Muscle of leg (tissue), 11 donors: ENCODE measurements around the gene RAD50. TPM values are rescaled to one million over a fixed set of nuclear protein-coding genes. Genes with fewer than 3 reads are reported as not detected.
A peak's percentile ranks its signal among the peaks of the same experiment; 100 is the strongest.

Experiments used
- DNase-seq: peaks from one replicate; pipeline ENCODE4 v3.0.0; 2013
- H3K27ac ChIP-seq: one replicate; pipeline ENCODE4 v1.5.1; 2013; ENCODE audit warnings: mild to moderate bottlenecking, low read length, control low read depth
- H3K27me3 ChIP-seq: one replicate; pipeline ENCODE4 v1.6.1; 2013; ENCODE audit warnings: low read length; ENCODE audit not compliant: control insufficient read depth, insufficient read depth
- H3K36me3 ChIP-seq: one replicate; pipeline ENCODE4 v1.6.1; 2013; ENCODE audit warnings: low read length; ENCODE audit not compliant: control insufficient read depth, insufficient read depth
- H3K4me1 ChIP-seq: one replicate; pipeline ENCODE4 v1.6.1; 2013; ENCODE audit warnings: low read length; ENCODE audit not compliant: control insufficient read depth, insufficient read depth
- H3K4me3 ChIP-seq: one replicate; pipeline ENCODE4 v1.5.1; 2013; ENCODE audit warnings: low read length, control low read depth
- H3K9me3 ChIP-seq: replicated peaks from 2 replicates; pipeline ENCODE4 v1.6.1; 2013; ENCODE audit warnings: low read depth, low read length; ENCODE audit not compliant: control insufficient read depth
- WGBS: methylation state at CpG from one replicate; pipeline ENCODE4 v1.1.5; 2013; ENCODE audit warnings: missing lambda C conversion rate; ENCODE audit not compliant: insufficient coverage; 5-methylcytosine and 5-hydroxymethylcytosine counted together
- polyA plus RNA-seq, 8 donors: library from polyadenylated mRNA; unstranded; fragments of 120-200 nt; gene quantifications; one replicate each; pipeline versions ENCODE4 v1.2.1 to v1.2.3, GENCODE V29; 2013; ENCODE audit warnings: inconsistent platforms in 1 of 8, low replicate concordance in 1 of 8; ENCODE audit not compliant: insufficient read length in 8 of 8, insufficient read depth in 1 of 8
- total RNA-seq: library from RNA; stranded (reverse); fragments of 120-200 nt; gene quantifications from one replicate; pipeline ENCODE4 v1.2.4, GENCODE V29; 2013

Gene RAD50
- total and polyA plus RNA-seq, 9 donors, result 14.1 to 29.1 (median 22.1) TPM

GRCh38 chr5:132644177-132644576 lies 87.4 kb downstream of the RAD50 start:
- H3K4me1 ChIP-seq, result no peaks in the 10 kb centered on the region
- no peak overlapping the region for H3K27ac ChIP-seq
- no peak for DNase-seq
- H3K4me3 ChIP-seq, result no peak overlapping the region
- peaks cover 13% of the 10 kb centered on the region for H3K9me3 ChIP-seq
- H3K27me3 ChIP-seq, result no peaks in the 10 kb centered on the region
- peaks cover 34% of the 10 kb centered on the region for H3K36me3 ChIP-seq

GRCh38 chr5:132646583-132647266 lies 89.9 kb downstream of the RAD50 start:
- H3K27me3 ChIP-seq, result no peaks in the 10 kb centered on the region
- no peak overlapping the region for H3K4me3 ChIP-seq
- H3K36me3 ChIP-seq, result peaks cover 13% of the 10 kb centered on the region
- no peak overlapping the region for H3K27ac ChIP-seq
- no peak for DNase-seq
- 100% methylated on average over 2 of the region's 11 CpGs for WGBS
- peaks cover 13% of the 10 kb centered on the region for H3K9me3 ChIP-seq
- no peaks in the 10 kb centered on the region for H3K4me1 ChIP-seq

GRCh38 chr5:132647473-132647872 lies 90.7 kb downstream of the RAD50 start:
- Histone ChIP-seq H3K36me3 (peaks cover 7% of the 10 kb centered on the region), H3K9me3 (peaks cover 13% of the 10 kb centered on the region), H3K4me3 (no peak overlapping the region), H3K27me3 (no peaks in the 10 kb centered on the region), H3K4me1 (no peaks in the 10 kb centered on the region), H3K27ac (no peak overlapping the region)
- DNase-seq, result no peak
- 86% methylated on average over 2 of the region's 2 CpGs for WGBS

GRCh38 chr5:132648355-132648754 lies 91.6 kb downstream of the RAD50 start:
- Histone ChIP-seq H3K9me3 (peaks cover 13% of the 10 kb centered on the region), H3K27ac (no peak overlapping the region), H3K36me3 (peaks cover under 1% of the 10 kb centered on the region), H3K27me3 (no peaks in the 10 kb centered on the region), H3K4me3 (no peak overlapping the region), H3K4me1 (no peaks in the 10 kb centered on the region)
- DNase-seq, result no peak
- no CpG with 5 or more reads among the region's 1 CpG for WGBS

- peaks cover 27% of the 10 kb centered on the region for H3K27me3 ChIP-seq
- no peak for DNase-seq
- no peak overlapping the region for H3K4me3 ChIP-seq
- H3K4me1 ChIP-seq, result peaks cover 10% of the 10 kb centered on the region
- no peaks in the 10 kb centered on the region for H3K36me3 ChIP-seq
- WGBS, result 94% methylated on average over 2 of the region's 4 CpGs
- peaks cover 13% of the 10 kb centered on the region for H3K9me3 ChIP-seq
- no peak overlapping the region for H3K27ac ChIP-seq
These were observed 95.2 kb downstream of the RAD50 start for GRCh38 chr5:132651838-132652469.

- DNase-seq, result peak; percentile 38
- H3K9me3 ChIP-seq, result no peaks in the 10 kb centered on the region
- no peak overlapping the region for H3K4me3 ChIP-seq
- WGBS, result 0% methylated on average over 1 of the region's 7 CpGs
- no peaks in the 10 kb centered on the region for H3K36me3 ChIP-seq
- peaks cover 35% of the 10 kb centered on the region for H3K27me3 ChIP-seq
- no peak overlapping the region for H3K27ac ChIP-seq
- peaks cover 11% of the 10 kb centered on the region for H3K4me1 ChIP-seq
These were observed 96.9 kb downstream of the RAD50 start for GRCh38 chr5:132653716-132654115.

GRCh38 chr5:132655821-132656773 lies 99.3 kb downstream of the RAD50 start:
- WGBS, result under 1% methylated on average over 67 of the region's 92 CpGs
- H3K4me1 ChIP-seq, result peaks cover 11% of the 10 kb centered on the region
- no peak overlapping the region for H3K27ac ChIP-seq
- peak; percentile 28 for DNase-seq
- H3K9me3 ChIP-seq, result no peaks in the 10 kb centered on the region
- peak overlapping the region; percentile 13 for H3K4me3 ChIP-seq
- H3K27me3 ChIP-seq, result peaks cover 35% of the 10 kb centered on the region
- no peaks in the 10 kb centered on the region for H3K36me3 ChIP-seq

GRCh38 chr5:132656774-132657355 lies 100.1 kb downstream of the RAD50 start:
- Histone ChIP-seq H3K27me3 (peaks cover 35% of the 10 kb centered on the region), H3K27ac (no peak overlapping the region), H3K4me3 (peak overlapping the region; percentile 13), H3K36me3 (no peaks in the 10 kb centered on the region), H3K9me3 (no peaks in the 10 kb centered on the region), H3K4me1 (peaks cover 11% of the 10 kb centered on the region)
- DNase-seq, result no peak
- WGBS, result 47% methylated on average over 5 of the region's 12 CpGs

GRCh38 chr5:132657676-132658380 lies 101.1 kb downstream of the RAD50 start, which contains the start of gene IL13:
Gene IL13, plus strand, starts transcription at chr5:132658173. Its CDS starts 14 bp downstream, at chr5:132658187.
- 96% methylated on average over 10 of the region's 12 CpGs for WGBS
- DNase-seq, result no peak
- H3K4me1 ChIP-seq, result peaks cover 11% of the 10 kb centered on the region
- H3K4me3 ChIP-seq, result no peak within 1 kb of the TSS
- no peak within 1 kb of the TSS for H3K27ac ChIP-seq
- H3K36me3 ChIP-seq, result no peaks in the 10 kb centered on the region
- H3K9me3 ChIP-seq, result no peaks in the 10 kb centered on the region
- peaks cover 35% of the 10 kb centered on the region for H3K27me3 ChIP-seq
